ENCODE results near the gene HEATR3. TPM values are rescaled to one million over a fixed set of nuclear protein-coding genes. Genes with fewer than 3 reads are reported as not detected.

Gene HEATR3
- total RNA-seq, 1 experiment from 2014 or later: 45.1 TPM

DNA sequence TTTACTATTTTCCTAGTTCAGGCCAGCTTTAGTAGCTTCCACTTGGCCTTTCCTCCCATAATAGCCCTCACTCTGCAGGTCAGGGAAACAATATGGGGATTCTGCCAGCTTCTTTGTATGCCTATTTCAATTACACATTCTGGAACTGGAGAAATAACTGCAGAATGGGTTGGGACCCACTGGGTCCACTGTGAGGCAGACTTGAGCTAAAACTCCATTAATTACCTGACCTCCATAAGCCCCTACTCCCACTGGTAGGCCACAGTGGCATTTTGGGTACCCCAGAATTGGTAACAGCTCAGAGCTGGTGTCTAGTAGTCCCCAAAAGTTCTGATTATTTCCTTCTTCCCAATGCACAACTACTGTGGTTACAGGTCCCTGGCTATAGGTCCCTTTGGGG is 70.6 kb downstream of the HEATR3 start:
- no peaks in the 10 kb centered on the region for H3K9me3 ChIP-seq (replicated peaks)
- no peak overlapping the region for H3K4me3 ChIP-seq
- H3K27ac ChIP-seq: no peak overlapping the region
- no peaks in the 10 kb centered on the region for H3K4me1 ChIP-seq (replicated peaks)
- no peaks in the 10 kb centered on the region for H3K36me3 ChIP-seq
- no peak for DNase-seq (ENCODE audit: low read depth in 1 of 2, low spot score in 2 of 2)
- H3K27me3 ChIP-seq (replicated peaks): no peaks in the 10 kb centered on the region

DNA sequence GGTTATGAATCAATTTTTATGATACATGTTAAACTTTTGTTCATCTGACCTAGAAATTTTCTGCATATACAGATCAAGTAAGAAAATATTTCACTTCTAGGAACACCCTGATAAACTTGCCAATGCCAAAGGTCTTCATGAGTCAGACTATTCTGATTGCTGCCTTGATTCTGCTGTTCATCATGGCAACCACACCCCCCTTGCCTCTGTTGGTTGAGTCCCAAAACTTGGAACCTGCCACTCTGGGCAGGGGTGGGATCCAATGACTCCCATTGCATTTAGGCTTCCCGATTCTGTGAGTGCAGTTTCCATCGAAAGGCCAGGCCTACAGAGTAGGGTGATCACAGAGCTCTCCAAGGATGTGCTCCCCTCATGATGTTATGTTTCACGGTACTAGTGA is 71.5 kb downstream of the HEATR3 start:
- Histone ChIP-seq H3K27ac (no peak overlapping the region), H3K4me3 (no peak overlapping the region), H3K36me3 (no peaks in the 10 kb centered on the region), H3K9me3 (replicated peaks) (no peaks in the 10 kb centered on the region), H3K4me1 (replicated peaks) (no peaks in the 10 kb centered on the region), H3K27me3 (replicated peaks) (no peaks in the 10 kb centered on the region)
- DNase-seq (ENCODE audit: low read depth in 1 of 2, low spot score in 2 of 2): no peak

DNA sequence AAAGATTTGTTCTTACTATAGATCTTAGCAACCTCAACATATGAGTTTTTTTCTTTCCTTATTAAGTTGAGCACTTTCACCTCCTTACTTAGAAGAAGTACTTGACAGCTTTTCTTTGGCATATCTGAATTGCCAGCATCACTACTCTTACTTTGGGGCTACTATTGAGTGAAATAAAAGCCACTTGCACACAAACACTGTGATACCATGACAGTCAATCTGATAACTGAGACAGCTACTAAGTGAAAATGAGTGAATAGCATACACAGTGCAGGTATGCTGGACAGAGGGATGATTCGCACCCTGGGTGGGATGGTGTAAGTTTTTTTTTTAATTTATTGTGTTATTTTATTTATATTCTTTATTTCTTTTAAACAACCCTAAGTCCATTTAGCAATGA is 73.8 kb downstream of the HEATR3 start:
- no peaks in the 10 kb centered on the region for H3K9me3 ChIP-seq (replicated peaks)
- no peak overlapping the region for H3K4me3 ChIP-seq
- H3K27ac ChIP-seq: no peak overlapping the region
- H3K27me3 ChIP-seq (replicated peaks): no peaks in the 10 kb centered on the region
- DNase-seq (ENCODE audit: low read depth in 1 of 2, low spot score in 2 of 2): no peak
- H3K36me3 ChIP-seq: no peaks in the 10 kb centered on the region
- no peaks in the 10 kb centered on the region for H3K4me1 ChIP-seq (replicated peaks)

DNA sequence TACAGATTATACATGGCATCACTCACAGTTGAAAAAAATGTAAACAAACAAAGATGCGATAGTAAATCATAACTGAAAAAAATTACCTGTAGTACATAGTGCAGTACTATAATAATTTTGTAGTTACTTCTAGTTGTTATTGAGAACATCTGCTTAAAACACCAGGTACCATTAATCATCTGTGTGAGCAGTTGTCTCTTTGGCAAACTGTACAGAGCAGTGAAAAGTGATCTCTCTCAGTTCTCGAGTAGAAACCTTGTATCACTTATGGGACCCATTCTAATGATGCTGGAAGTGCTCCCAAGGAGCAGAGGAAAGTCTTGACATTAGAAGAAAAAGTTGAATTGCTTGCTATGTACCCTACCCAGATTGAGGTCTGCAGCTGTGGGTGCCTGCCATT is 78.4 kb downstream of the HEATR3 start:
- no peak for DNase-seq (ENCODE audit: low read depth in 1 of 2, low spot score in 2 of 2)
- Histone ChIP-seq H3K9me3 (replicated peaks) (no peaks in the 10 kb centered on the region), H3K4me3 (no peak overlapping the region), H3K27me3 (replicated peaks) (no peaks in the 10 kb centered on the region), H3K27ac (no peak overlapping the region), H3K4me1 (replicated peaks) (peaks cover 10% of the 10 kb centered on the region), H3K36me3 (no peaks in the 10 kb centered on the region)

DNA sequence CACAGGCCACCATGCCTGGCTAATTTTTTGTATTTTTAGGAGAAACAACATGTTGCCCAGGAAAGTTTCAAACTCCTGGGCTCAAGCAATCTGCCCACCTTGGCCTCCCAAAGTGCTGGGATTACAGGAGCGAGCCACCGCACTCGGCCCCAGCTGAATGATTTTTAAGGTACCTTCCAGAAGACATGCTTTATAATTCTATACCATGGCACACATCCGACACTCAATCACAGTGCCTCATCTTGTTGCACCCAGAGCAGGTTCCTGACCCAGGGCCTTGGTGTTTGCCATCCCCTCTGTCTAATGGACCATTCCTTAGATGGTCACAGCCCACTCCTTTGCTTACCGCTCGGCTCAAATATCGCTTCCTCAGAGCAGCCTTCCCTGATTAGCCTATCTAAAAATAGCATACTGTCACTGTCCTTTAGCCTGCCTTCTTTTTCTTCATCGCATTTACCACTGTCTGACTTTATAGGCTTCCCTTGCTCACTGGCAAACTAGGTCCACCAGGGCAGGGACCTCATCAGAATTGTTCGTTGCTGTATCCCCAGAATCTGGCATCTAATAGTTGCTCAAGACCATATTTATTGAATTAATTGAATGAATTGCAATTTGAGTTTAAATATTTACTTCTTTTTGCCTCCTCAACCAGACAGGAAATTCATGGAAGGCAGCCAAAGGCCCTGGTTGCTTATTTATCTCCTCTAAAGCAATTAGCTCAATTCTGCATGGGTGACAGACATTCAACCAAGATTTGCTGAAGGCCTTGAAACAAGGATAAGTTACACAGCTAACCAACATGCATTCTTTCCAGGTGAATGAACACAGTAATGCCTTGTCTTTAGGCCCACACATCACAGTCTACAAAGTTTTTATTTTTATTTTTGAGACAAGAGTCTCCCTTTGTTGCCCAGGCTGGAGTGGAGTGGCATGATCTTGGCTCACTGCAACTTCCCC is 81.0 kb downstream of the HEATR3 start:
- peaks cover 10% of the 10 kb centered on the region for H3K4me1 ChIP-seq (replicated peaks)
- no peaks in the 10 kb centered on the region for H3K36me3 ChIP-seq
- H3K4me3 ChIP-seq: no peak overlapping the region
- DNase-seq (ENCODE audit: low read depth in 1 of 2, low spot score in 2 of 2): peak in 1 of 2 experiments; percentile 15
- H3K9me3 ChIP-seq (replicated peaks): no peaks in the 10 kb centered on the region
- no peaks in the 10 kb centered on the region for H3K27me3 ChIP-seq (replicated peaks)
- H3K27ac ChIP-seq: no peak overlapping the region

DNA sequence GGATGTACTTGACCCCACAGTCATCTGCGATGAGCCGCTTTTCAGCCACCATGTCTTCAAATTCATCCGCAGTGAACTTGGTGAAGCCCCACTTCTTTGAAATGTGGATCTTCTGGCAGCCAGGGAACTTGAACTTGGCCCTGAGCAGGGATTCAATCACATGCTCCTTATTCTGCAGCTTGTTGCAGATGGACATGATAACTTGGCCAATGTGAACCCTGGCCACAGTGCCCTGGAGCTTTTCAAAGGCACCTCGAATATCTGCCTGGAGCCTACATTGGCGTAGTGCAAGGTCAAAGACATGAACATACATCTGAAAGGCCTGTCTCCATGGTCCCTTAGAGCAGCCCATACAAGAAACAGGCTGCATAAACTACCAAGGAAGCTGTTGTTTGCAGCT is 85.6 kb downstream of the HEATR3 start:
- Histone ChIP-seq H3K4me1 (replicated peaks) (peaks cover 39% of the 10 kb centered on the region), H3K27ac (no peak overlapping the region), H3K4me3 (no peak overlapping the region), H3K27me3 (replicated peaks) (no peaks in the 10 kb centered on the region), H3K9me3 (replicated peaks) (no peaks in the 10 kb centered on the region), H3K36me3 (peaks cover 16% of the 10 kb centered on the region)
- DNase-seq (ENCODE audit: low read depth in 1 of 2, low spot score in 2 of 2): no peak

DNA sequence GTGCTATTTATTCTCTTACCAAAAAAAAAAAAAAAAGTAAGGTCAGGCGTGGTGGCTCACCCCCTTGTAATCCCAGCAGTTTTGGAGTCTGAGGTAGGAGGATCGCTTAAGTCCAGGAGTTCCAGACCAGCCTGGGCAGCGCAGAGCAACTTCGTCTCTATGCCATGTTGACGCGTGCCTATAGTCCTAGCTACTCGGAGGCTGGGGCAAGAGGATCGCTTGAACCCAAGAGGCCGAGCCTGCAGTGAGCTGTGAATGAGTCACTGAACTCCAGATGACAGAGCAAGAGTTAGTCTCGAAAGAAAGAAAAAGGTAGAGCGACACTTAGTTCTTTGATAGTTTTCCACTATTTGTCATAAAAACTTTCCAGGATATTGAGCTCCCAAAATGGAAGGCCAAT is 86.0 kb downstream of the HEATR3 start:
- H3K4me3 ChIP-seq: no peak overlapping the region; the same call in 1 of the 2 replicates
- peaks cover 16% of the 10 kb centered on the region for H3K36me3 ChIP-seq
- peaks cover 41% of the 10 kb centered on the region for H3K4me1 ChIP-seq (replicated peaks)
- H3K27ac ChIP-seq: no peak overlapping the region
- no peaks in the 10 kb centered on the region for H3K27me3 ChIP-seq (replicated peaks)
- H3K9me3 ChIP-seq (replicated peaks): no peaks in the 10 kb centered on the region
- no peak for DNase-seq (ENCODE audit: low read depth in 1 of 2, low spot score in 2 of 2)

DNA sequence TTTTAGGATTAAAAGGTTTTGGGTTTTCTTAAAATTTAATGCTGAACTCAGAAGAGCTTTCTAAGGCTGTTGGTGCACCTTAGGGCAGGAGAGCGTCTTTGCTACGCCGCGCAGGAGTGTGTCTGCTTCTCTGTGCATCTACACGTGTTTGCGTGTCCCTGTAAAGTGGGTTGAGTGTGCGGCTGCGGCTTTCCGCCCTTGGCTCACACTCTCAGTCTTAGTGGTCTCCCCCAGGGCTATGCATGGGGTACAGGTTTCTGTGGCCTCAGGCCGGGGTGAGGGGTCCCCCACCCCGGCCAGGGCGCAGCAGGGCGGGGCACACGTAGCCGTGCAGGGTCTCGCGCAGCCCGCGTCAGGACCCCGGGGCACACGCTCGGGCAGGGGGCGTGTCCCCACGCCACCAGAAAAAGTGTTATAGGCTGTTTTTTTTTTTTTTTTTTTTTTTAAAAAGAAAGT is 86.6 kb downstream of the HEATR3 start:
- Histone ChIP-seq H3K27ac (peak overlapping the region; percentile 99), H3K27me3 (replicated peaks) (no peaks in the 10 kb centered on the region), H3K36me3 (peaks cover 16% of the 10 kb centered on the region), H3K4me3 (peak overlapping the region; percentile 98), H3K4me1 (replicated peaks) (peaks cover 40% of the 10 kb centered on the region), H3K9me3 (replicated peaks) (no peaks in the 10 kb centered on the region)
- DNase-seq (ENCODE audit: low read depth in 1 of 2, low spot score in 2 of 2): no peak

DNA sequence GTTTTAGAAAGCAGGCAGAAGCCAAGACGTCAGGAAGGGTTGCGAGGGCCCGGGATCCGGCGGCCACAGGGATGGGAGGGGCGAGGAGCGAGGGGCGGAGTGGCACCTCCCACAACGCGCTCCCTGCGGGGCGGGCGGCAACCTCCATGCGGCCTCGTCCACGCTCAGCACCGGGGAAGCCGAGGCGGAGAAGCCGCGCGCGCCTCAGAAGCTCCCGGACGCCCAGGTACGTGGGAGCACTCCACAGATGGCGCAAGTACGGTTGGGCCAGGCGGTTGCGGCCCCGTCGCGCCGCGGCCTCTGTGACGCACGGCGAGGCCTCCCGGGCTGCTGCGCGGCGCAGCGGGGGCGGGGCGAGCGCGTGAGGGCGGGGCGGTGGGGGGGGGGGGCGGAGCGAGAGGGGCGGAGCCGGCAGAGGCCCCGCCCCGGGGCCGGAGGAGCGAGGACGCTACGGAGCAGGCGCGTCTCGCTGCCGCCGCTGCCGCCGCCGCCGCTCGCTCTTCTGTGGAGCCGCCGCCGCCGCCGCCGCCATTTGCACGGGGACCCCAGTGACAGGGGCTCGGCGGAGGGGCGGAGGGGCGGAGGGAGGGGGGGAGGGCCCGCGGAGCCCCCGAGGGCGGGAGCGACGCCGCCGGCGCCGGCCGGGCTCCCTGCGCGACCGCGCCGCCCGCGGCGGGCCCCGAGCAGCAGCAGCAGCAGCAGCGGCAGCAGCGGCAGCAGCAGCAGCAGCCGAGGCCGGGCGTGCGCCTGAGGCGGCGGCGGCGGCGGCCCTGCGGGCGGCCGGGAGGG is 87.2 kb downstream of the HEATR3 start, which contains the start of gene TENT4B:
TSS of gene TENT4B (plus strand) at position 500 of the 789 bp plus-strand sequence. CDS start 316 bp downstream, outside the sequence.
- H3K4me3 ChIP-seq: peak within 1 kb of the TSS; percentile 98
- H3K27me3 ChIP-seq (replicated peaks): no peaks in the 10 kb centered on the region
- peak within 1 kb of the TSS; percentile 99 for H3K27ac ChIP-seq
- peaks cover 38% of the 10 kb centered on the region for H3K4me1 ChIP-seq (replicated peaks)
- H3K9me3 ChIP-seq (replicated peaks): no peaks in the 10 kb centered on the region
- peak; percentile 85 to 96 for DNase-seq (ENCODE audit: low read depth in 1 of 2, low spot score in 2 of 2)
- peaks cover 17% of the 10 kb centered on the region for H3K36me3 ChIP-seq

DNA sequence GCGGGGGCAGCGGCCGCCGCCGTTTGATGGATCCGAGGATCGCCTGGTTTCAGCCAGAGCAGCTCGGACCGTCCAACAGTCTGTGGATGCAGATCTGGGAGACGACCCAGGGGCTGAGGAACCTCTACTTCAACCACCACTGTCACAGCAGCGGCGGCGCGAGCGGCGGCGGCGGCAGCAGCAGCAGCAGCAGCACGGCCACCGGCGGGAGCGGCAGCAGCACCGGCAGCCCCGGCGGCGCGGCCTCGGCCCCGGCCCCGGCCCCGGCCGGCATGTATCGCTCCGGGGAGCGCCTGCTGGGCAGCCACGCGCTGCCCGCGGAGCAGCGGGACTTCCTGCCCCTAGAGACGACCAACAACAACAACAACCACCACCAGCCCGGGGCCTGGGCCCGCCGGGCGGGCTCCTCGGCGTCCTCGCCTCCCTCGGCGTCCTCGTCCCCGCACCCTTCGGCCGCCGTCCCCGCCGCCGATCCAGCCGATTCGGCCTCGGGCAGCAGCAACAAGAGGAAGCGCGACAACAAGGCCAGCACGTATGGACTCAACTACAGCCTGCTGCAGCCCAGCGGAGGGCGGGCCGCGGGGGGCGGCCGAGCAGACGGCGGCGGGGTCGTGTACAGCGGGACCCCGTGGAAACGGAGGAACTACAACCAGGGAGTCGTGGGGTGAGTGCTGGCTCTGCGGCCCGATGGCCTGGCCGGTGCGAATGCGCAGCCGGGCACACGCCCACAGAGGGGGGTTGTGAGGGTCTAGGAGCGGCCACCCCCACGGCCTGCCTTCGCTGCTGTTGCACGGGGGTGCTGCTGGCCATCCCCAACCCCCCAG is 88.0 kb downstream of the HEATR3 start:
- H3K27ac ChIP-seq: peak overlapping the region; percentile 39

DNA sequence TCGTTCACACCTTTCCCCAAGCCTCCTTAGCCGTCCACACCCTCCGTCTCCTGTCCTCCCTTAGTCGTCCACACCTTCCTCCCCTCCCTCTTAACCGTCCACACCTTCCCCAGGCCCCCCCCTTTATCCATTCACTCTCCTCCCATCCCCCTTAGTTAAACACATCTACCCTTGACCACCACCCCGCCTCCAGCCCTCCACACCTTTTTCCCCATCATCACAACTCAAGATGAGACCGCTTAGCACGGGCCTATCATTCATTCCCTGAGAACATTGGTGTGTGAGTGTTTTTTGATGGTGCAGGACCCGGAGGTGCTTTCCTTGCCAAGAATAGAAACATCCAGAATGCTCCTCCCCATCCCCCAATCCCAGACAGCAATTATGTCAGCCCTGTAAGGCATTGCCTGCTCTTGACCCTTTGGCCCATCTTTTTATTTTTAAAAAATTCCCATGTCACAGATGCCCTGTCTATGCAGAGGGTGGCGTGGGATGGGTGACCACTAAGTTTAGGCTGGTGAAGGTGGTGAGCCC is 88.7 kb downstream of the HEATR3 start:
- Histone ChIP-seq H3K27ac (no peak overlapping the region; the same call in 1 of the 2 replicates), H3K36me3 (peaks cover 21% of the 10 kb centered on the region), H3K4me3 (peak overlapping the region; percentile 98), H3K27me3 (replicated peaks) (no peaks in the 10 kb centered on the region), H3K9me3 (replicated peaks) (no peaks in the 10 kb centered on the region), H3K4me1 (replicated peaks) (peaks cover 38% of the 10 kb centered on the region)
- peak in 1 of 2 experiments; percentile 11 for DNase-seq (ENCODE audit: low read depth in 1 of 2, low spot score in 2 of 2)

More for the DNA sequence above, 88.0 kb downstream of the HEATR3 start:
- Histone ChIP-seq H3K9me3 (replicated peaks) (no peaks in the 10 kb centered on the region), H3K36me3 (peaks cover 21% of the 10 kb centered on the region), H3K4me3 (peak overlapping the region; percentile 98), H3K27me3 (replicated peaks) (no peaks in the 10 kb centered on the region), H3K4me1 (replicated peaks) (peaks cover 38% of the 10 kb centered on the region)
- peak; percentile 35 to 47 for DNase-seq (ENCODE audit: low read depth in 1 of 2, low spot score in 2 of 2)

DNA sequence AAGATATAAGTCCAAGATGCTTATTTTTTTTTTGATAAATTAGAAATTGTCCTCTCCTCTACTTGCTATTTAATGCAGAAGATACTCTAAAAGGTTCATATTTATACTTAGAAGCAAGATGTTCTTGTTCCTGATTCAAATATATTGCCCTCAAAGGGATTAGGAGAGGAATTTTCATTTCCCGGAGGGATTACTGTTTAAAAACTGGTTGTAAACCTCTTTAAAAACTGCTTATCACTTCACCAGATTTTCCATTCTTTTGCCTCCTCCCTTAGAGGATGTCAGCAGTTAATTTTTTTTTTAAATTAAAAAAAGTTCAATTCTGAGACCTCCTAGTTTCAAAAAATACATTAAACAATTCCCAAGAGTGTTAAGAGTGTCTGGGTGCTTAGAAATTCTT is 90.2 kb downstream of the HEATR3 start:
- Histone ChIP-seq H3K4me1 (replicated peaks) (peaks cover 38% of the 10 kb centered on the region), H3K36me3 (peaks cover 30% of the 10 kb centered on the region), H3K27ac (no peak overlapping the region), H3K9me3 (replicated peaks) (no peaks in the 10 kb centered on the region), H3K27me3 (replicated peaks) (no peaks in the 10 kb centered on the region), H3K4me3 (no peak overlapping the region; the same call in 1 of the 2 replicates)
- no peak for DNase-seq (ENCODE audit: low read depth in 1 of 2, low spot score in 2 of 2)
